ENCODE measurements around the gene GALNT2.

The GALNT2 gene

DNA sequence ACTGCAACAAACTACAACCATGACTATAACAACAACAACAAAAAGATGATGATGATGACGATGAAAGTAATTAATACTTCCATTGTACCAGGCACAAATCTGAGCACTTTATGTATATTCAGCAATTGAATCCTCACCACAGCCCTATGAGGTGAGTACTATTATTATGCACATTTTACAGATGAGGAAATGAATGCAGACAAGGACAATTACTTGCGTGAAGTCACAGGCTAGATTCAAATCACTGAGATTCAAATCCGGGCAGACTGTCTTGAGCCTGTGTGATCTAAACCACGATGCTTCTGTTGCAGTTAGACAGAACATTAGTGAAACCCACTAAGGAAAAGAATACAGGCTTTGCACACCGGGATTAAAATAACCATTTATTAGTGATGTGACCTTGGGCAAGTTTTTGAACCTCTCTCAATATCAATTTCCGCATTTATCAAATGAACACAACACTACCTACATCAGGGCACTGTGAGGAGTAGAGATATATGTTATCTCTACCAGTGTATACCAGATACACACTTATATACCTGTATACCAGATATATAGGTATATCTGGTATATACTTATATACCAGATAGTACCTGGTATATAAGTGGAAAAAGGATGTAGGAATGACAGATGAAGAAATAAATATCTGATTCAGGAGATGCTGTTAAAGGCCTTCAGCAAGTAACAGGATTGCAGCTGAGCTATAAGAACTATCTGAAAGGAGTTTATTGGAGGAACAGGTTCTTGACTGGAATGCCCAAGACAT is 34.3 kb upstream of the GALNT2 start:
- no peak overlapping the region for H3K9ac ChIP-seq (ENCODE audit: low read length)
- no peaks in the 10 kb centered on the region for H3K27me3 ChIP-seq (replicated peaks; ENCODE audit: control insufficient read depth, insufficient read depth, low read length)
- H3K4me1 ChIP-seq (ENCODE audit: control insufficient read depth, insufficient read depth, low read length), result no peaks in the 10 kb centered on the region
- H3K4me3 ChIP-seq (ENCODE audit: low read length), result no peak overlapping the region
- DNase-seq (ENCODE audit: low read depth), result no peak
- no peaks in the 10 kb centered on the region for H3K36me3 ChIP-seq (ENCODE audit: control insufficient read depth, insufficient read depth, low read length, severe bottlenecking)
- peaks cover 15% of the 10 kb centered on the region for H3K9me3 ChIP-seq (ENCODE audit: control insufficient read depth, low read length)

DNA sequence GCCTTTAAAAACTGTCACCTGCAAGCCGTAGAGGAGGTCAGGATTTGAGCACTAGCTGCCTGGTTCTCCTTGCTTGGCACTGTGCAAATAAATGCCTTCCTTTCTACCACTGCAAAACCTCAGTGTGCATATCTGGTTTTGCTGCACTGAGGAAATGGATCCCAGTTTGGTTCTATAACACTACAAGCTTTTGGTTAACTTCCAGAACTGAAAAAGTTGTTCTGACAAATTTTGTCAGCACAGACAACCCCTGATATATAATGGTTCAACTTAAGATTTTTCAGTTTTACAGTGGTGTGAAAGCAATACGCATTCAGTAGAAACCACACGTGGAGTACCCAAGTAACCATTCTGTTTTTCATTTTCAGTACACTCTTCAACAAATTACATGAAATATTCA is 29.8 kb upstream of the GALNT2 start:
- Histone ChIP-seq H3K9me3 (ENCODE audit: control insufficient read depth, low read length) (peaks cover 10% of the 10 kb centered on the region), H3K27me3 (replicated peaks; ENCODE audit: control insufficient read depth, insufficient read depth, low read length) (no peaks in the 10 kb centered on the region)

DNA sequence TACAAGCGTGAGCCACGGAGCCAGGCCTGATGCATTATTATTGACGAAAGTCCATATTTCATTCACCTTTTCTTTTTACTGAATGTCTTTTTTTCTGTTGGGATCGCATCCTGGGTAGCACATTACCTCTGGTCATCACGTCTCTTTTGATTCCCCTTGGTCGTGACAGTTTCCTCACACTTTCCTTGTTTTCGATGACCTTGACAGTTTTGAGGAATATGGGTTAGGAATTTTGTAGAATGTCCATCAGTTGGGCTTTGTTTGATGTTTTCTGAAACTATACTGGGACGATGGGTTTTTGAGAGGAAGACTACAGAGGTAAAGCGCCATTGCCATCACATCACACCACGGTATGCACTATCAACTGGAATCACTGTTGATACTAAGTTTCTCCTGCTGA is 26.6 kb upstream of the GALNT2 start:
- Histone ChIP-seq H3K27me3 (replicated peaks; ENCODE audit: control insufficient read depth, insufficient read depth, low read length) (no peaks in the 10 kb centered on the region), H3K4me1 (ENCODE audit: control insufficient read depth, insufficient read depth, low read length) (no peaks in the 10 kb centered on the region), H3K9me3 (ENCODE audit: control insufficient read depth, low read length) (peaks cover 6% of the 10 kb centered on the region), H3K9ac (ENCODE audit: low read length) (no peak overlapping the region), H3K36me3 (ENCODE audit: control insufficient read depth, insufficient read depth, low read length, severe bottlenecking) (no peaks in the 10 kb centered on the region), H3K4me3 (ENCODE audit: low read length) (no peak overlapping the region)
- DNase-seq (ENCODE audit: low read depth), result no peak

More for the DNA sequence above, 29.8 kb upstream of the GALNT2 start:
- no peak overlapping the region for H3K9ac ChIP-seq (ENCODE audit: low read length)
- no peak overlapping the region for H3K4me3 ChIP-seq (ENCODE audit: low read length)
- no peaks in the 10 kb centered on the region for H3K36me3 ChIP-seq (ENCODE audit: control insufficient read depth, insufficient read depth, low read length, severe bottlenecking)
- no peaks in the 10 kb centered on the region for H3K4me1 ChIP-seq (ENCODE audit: control insufficient read depth, insufficient read depth, low read length)
- DNase-seq (ENCODE audit: low read depth), result no peak

DNA sequence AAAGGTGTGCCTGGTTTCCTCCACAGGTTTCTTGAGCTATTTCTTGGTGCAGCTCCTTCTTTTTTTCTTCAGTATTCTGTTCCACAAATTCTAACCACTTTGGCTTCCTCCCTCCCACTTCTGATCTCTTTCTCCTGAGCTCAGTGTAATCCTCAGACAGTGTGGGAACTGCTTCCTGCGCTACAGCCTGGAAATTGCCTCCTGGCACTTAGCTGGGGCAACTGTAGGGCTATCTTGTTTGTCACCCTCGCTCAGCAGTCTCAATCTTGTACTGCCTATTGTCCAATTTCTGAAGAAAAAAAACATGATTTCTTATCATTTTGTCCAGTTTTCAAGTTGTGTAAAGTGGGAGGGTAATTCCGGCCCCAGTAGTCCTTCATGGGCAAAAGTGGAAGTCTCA is 24.0 kb upstream of the GALNT2 start:
- Histone ChIP-seq H3K36me3 (ENCODE audit: control insufficient read depth, insufficient read depth, low read length, severe bottlenecking) (no peaks in the 10 kb centered on the region), H3K4me1 (ENCODE audit: control insufficient read depth, insufficient read depth, low read length) (no peaks in the 10 kb centered on the region), H3K4me3 (ENCODE audit: low read length) (no peak overlapping the region), H3K9me3 (ENCODE audit: control insufficient read depth, low read length) (peaks cover 3% of the 10 kb centered on the region), H3K27me3 (replicated peaks; ENCODE audit: control insufficient read depth, insufficient read depth, low read length) (peaks cover 16% of the 10 kb centered on the region), H3K9ac (ENCODE audit: low read length) (no peak overlapping the region)
- no peak for DNase-seq (ENCODE audit: low read depth)

DNA sequence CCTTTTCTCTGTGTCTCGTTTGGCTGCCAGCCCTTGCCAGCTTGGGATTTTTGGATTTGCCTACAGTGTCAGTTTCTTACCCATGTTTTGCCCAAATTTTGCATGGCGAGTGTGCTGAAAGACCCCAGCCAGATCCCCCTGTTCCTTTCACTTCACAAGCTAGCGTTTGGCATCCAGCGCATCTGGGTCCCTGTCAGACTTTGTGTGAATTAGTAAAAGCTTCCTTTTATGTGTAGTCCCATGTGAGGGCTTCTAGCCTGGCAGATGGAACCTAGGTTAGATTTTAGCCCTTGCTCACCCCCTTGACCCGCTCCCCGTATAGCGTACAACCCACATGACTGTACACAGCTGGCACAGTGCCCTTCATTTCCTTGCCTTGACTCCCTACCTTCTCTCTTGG is 22.3 kb upstream of the GALNT2 start:
- peaks cover 12% of the 10 kb centered on the region for H3K9me3 ChIP-seq (ENCODE audit: control insufficient read depth, low read length)
- no peak for DNase-seq (ENCODE audit: low read depth)
- H3K4me1 ChIP-seq (ENCODE audit: control insufficient read depth, insufficient read depth, low read length), result no peaks in the 10 kb centered on the region
- H3K27me3 ChIP-seq (replicated peaks; ENCODE audit: control insufficient read depth, insufficient read depth, low read length), result peaks cover 24% of the 10 kb centered on the region
- H3K9ac ChIP-seq (ENCODE audit: low read length), result no peak overlapping the region
- no peak overlapping the region for H3K4me3 ChIP-seq (ENCODE audit: low read length)
- H3K36me3 ChIP-seq (ENCODE audit: control insufficient read depth, insufficient read depth, low read length, severe bottlenecking), result no peaks in the 10 kb centered on the region

DNA sequence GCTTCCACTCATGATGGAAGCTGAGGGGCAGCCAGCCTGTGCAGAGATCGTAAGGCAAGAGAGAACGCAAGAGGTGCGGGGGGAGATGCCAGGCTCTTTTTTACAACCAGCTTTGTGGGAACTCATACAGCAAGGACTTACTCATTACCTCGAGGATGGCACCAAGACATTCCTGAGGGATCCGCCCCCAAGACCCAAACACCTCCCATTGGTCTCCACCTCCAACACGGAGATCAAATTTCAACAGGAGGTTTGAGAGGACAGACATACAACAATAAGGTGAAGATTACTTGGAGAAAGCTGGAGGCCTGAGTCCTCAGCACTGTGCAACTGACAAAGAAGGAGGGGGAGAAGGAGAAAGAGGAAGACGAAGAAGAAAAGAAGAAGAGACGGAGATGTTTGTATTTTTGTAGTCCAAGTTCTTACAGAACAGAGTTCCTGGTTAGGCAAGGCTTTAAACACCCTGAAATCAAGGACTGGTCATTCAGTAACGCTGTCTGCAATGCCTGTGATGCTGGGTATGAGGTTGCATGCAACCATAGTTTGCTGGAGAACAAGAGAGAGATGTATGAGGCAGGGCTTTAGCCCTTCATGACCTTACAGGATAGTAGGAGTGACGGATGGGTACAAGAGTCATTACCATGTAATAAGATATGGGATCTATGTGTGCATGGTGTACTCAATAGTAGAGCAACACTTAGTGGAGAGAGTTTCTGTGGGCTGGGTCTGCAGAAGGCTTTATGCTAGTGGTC is 19.7 kb upstream of the GALNT2 start:
- Histone ChIP-seq H3K27me3 (replicated peaks; ENCODE audit: control insufficient read depth, insufficient read depth, low read length) (peaks cover 28% of the 10 kb centered on the region), H3K9me3 (ENCODE audit: control insufficient read depth, low read length) (peaks cover 17% of the 10 kb centered on the region)
- DNase-seq (ENCODE audit: low read depth), result no peak

DNA sequence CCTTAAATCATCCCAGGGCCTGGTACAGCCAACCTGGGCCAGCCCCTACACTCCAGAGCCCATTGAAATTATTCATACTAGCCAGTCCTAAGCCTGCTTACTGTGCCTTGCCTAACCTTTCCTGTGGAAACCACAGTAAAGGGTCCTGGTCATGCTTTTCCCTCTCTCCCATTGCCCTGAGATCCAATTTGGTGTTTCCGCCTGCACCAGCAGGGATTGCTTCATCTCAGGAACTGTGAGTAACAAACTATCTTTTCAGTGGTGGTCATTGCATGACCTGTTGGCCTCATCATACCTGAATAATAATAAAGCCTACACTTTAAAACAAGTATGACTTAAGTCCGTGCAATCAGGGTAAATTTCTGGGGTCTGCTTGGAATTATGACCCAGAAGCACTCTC is 18.7 kb upstream of the GALNT2 start:
- Histone ChIP-seq H3K9ac (ENCODE audit: low read length) (no peak overlapping the region), H3K36me3 (ENCODE audit: control insufficient read depth, insufficient read depth, low read length, severe bottlenecking) (no peaks in the 10 kb centered on the region), H3K9me3 (ENCODE audit: control insufficient read depth, low read length) (peaks cover 17% of the 10 kb centered on the region)

More for the DNA sequence above, 19.7 kb upstream of the GALNT2 start:
- no peak overlapping the region for H3K9ac ChIP-seq (ENCODE audit: low read length)
- H3K36me3 ChIP-seq (ENCODE audit: control insufficient read depth, insufficient read depth, low read length, severe bottlenecking), result no peaks in the 10 kb centered on the region
- H3K4me3 ChIP-seq (ENCODE audit: low read length), result no peak overlapping the region
- no peaks in the 10 kb centered on the region for H3K4me1 ChIP-seq (ENCODE audit: control insufficient read depth, insufficient read depth, low read length)

DNA sequence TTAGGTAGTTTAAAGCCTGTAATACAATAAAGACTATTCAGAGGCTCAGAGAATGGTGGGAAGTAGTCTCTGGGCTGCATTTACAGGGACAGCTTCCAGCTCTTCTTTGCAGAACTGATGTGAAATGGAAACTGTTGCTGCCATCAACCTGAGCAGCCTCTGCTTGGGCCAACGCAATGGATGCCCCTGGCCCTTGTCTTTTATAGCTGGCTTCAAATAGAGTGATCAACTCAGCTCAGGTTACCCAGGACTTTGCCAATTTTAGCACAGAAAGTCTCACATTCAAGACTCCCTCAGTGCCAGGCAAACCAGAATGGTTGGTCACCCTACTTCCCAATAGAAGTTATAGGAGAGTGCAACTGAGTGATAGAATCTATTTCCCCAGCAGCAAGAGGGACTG is 18.1 kb upstream of the GALNT2 start:
- Histone ChIP-seq H3K36me3 (ENCODE audit: control insufficient read depth, insufficient read depth, low read length, severe bottlenecking) (no peaks in the 10 kb centered on the region), H3K4me3 (ENCODE audit: low read length) (no peak overlapping the region), H3K9me3 (ENCODE audit: control insufficient read depth, low read length) (peaks cover 17% of the 10 kb centered on the region), H3K9ac (ENCODE audit: low read length) (no peak overlapping the region), H3K4me1 (ENCODE audit: control insufficient read depth, insufficient read depth, low read length) (no peaks in the 10 kb centered on the region), H3K27me3 (replicated peaks; ENCODE audit: control insufficient read depth, insufficient read depth, low read length) (peaks cover 29% of the 10 kb centered on the region)
- DNase-seq (ENCODE audit: low read depth), result no peak

More for the DNA sequence above, 18.7 kb upstream of the GALNT2 start:
- H3K27me3 ChIP-seq (replicated peaks; ENCODE audit: control insufficient read depth, insufficient read depth, low read length), result peaks cover 29% of the 10 kb centered on the region
- H3K4me1 ChIP-seq (ENCODE audit: control insufficient read depth, insufficient read depth, low read length), result no peaks in the 10 kb centered on the region
- DNase-seq (ENCODE audit: low read depth), result no peak
- no peak overlapping the region for H3K4me3 ChIP-seq (ENCODE audit: low read length)

DNA sequence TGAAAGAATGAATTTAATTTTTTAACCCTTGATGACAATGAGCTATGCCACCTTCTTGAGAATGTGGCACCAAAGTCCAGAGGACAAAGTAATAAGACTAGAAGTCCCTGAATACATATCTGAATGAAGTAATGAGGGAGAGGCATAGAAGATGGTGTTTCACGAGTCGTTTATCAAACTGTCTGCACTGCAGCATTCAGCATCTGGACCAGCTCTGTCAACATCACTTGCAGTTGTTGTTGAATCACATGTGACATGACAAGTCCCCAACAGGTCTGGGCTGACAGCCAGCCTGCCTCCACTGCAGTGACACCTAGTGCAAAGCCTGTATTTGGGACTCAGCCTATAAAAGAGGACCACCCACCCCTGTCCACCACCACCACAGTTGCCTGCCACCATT is 17.3 kb upstream of the GALNT2 start:
- H3K9me3 ChIP-seq (ENCODE audit: control insufficient read depth, low read length), result peaks cover 17% of the 10 kb centered on the region

DNA sequence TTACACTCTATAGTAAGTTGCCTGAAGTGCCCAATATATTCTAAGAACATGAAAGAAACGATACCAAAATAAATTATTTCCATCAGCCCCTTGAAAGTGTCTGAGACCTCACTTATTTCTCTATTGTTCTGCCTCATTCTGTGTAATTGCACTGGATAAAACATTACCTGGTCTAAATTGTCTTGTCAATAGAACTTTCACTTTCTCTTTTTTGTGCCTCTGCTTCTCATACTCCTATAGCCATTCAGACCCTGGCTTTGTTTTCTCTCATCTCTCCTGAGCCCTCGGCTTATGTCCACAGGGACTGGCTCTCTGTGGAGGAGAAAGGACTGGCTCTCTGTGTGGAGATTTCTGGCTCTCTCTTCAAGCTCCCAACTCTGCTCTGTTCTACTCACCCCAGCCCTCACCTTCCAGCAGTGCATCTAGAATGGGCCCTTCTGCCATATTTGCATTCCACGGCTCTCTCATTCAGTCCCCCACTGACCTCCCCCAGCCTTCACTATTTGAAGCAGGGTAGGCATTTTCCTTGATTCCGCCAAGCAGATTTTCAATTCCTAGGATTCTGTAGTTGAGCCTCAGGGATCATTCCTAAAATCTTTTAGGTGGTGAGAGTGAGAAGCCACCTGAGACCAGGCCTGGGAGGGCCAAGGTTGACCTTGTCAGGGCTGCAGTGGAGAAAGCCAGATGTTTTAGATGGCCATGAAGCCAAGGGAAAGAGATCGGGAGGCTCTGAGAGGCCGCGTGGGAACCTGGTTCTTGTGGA is 15.9 kb upstream of the GALNT2 start:
- Histone ChIP-seq H3K9ac (ENCODE audit: low read length) (no peak overlapping the region), H3K27me3 (replicated peaks; ENCODE audit: control insufficient read depth, insufficient read depth, low read length) (peaks cover 37% of the 10 kb centered on the region), H3K9me3 (ENCODE audit: control insufficient read depth, low read length) (peaks cover 17% of the 10 kb centered on the region), H3K4me3 (ENCODE audit: low read length) (no peak overlapping the region), H3K4me1 (ENCODE audit: control insufficient read depth, insufficient read depth, low read length) (no peaks in the 10 kb centered on the region), H3K36me3 (ENCODE audit: control insufficient read depth, insufficient read depth, low read length, severe bottlenecking) (no peaks in the 10 kb centered on the region)
- DNase-seq (ENCODE audit: low read depth), result no peak

More for the DNA sequence above, 17.3 kb upstream of the GALNT2 start:
- no peak for DNase-seq (ENCODE audit: low read depth)
- no peaks in the 10 kb centered on the region for H3K4me1 ChIP-seq (ENCODE audit: control insufficient read depth, insufficient read depth, low read length)
- H3K9ac ChIP-seq (ENCODE audit: low read length), result no peak overlapping the region
- no peak overlapping the region for H3K4me3 ChIP-seq (ENCODE audit: low read length)
- H3K27me3 ChIP-seq (replicated peaks; ENCODE audit: control insufficient read depth, insufficient read depth, low read length), result peaks cover 33% of the 10 kb centered on the region
- no peaks in the 10 kb centered on the region for H3K36me3 ChIP-seq (ENCODE audit: control insufficient read depth, insufficient read depth, low read length, severe bottlenecking)

DNA sequence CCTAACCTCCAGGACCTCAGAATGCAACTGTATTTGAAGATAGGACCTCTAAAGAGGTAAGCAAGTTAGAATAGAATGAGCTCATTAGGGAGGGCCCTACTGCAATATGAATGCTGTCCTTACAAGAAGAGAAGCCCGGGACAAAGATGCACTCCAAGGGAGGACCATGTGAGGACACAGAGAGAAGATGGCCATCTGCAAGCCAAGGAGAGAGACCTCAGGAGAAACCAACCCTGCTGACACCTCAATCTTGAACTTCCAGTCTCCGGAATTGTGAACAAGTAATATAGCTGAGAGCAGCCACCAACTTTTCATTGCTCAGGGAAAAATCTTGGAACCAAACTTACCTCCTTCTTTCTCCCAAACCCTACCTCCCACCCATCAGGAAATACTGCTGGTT is 15.0 kb upstream of the GALNT2 start:
- H3K4me1 ChIP-seq (ENCODE audit: control insufficient read depth, insufficient read depth, low read length), result no peaks in the 10 kb centered on the region
- peaks cover 17% of the 10 kb centered on the region for H3K9me3 ChIP-seq (ENCODE audit: control insufficient read depth, low read length)
- peaks cover 29% of the 10 kb centered on the region for H3K27me3 ChIP-seq (replicated peaks; ENCODE audit: control insufficient read depth, insufficient read depth, low read length)
- H3K36me3 ChIP-seq (ENCODE audit: control insufficient read depth, insufficient read depth, low read length, severe bottlenecking), result no peaks in the 10 kb centered on the region
- DNase-seq (ENCODE audit: low read depth), result no peak
- no peak overlapping the region for H3K9ac ChIP-seq (ENCODE audit: low read length)
- H3K4me3 ChIP-seq (ENCODE audit: low read length), result no peak overlapping the region
